A673 (cell line): Measurements from ENCODE around the gene CDIP1. TPM values are rescaled to one million over a fixed set of nuclear protein-coding genes. Genes with fewer than 3 reads are reported as not detected.

Experiments used
- BruUV-seq: library from RNA; stranded (reverse); fragments of 400-500 nt; replicated peaks from 2 replicates; lab custom pipeline; 2021; lab: Mats Ljungman, UMichigan
- CTCF ChIA-PET: fragments of 300-600 bp; sonication (Branson Sonifier 250); formaldehyde crosslinking; loops from one replicate; lab custom pipeline; 2022; ENCODE audit warnings: antibody characterized with exemption; lab: Charles Lee
- POLR2A ChIA-PET: fragments of 300-600 bp; sonication (Branson Sonifier 250); formaldehyde crosslinking; loops from one replicate; lab custom pipeline; 2022; ENCODE audit warnings: antibody characterized with exemption; ENCODE audit not compliant: low non-redundant PET; lab: Charles Lee
- DNase-seq: peaks from one replicate; pipeline ENCODE4 v3.0.0-alpha.2; 2015; ENCODE audit warnings: low spot score
- H3K27ac ChIP-seq: fragments of 200-600 bp; sonication (generic); 2 replicates; pipeline ENCODE4 v1.5.1; 2016; ENCODE audit warnings: mixed run types, low read depth, mild to moderate bottlenecking, mixed read lengths, antibody characterized with exemption, low read length; ENCODE audit not compliant: poor library complexity, severe bottlenecking
- H3K27me3 ChIP-seq: fragments of 200-600 bp; sonication (generic); replicated peaks from 2 replicates; pipeline ENCODE4 v1.6.1; 2017; ENCODE audit warnings: mixed run types, low read depth, mild to moderate bottlenecking, mixed read lengths, antibody characterized with exemption, low read length; ENCODE audit not compliant: insufficient read depth, poor library complexity
- H3K36me3 ChIP-seq: fragments of 200-600 bp; sonication (generic); 2 replicates; pipeline ENCODE4 v1.6.1; 2016; ENCODE audit warnings: mixed run types, mild to moderate bottlenecking, mixed read lengths, antibody characterized with exemption, low read length; ENCODE audit not compliant: insufficient read depth, poor library complexity, severe bottlenecking
- H3K4me1 ChIP-seq: fragments of 200-600 bp; sonication (generic); 2 replicates; pipeline ENCODE4 v1.6.1; 2017; ENCODE audit warnings: mixed run types, mild to moderate bottlenecking, mixed read lengths, antibody characterized with exemption, low read length; ENCODE audit not compliant: insufficient read depth, poor library complexity, severe bottlenecking
- H3K4me3 ChIP-seq: fragments of 200-600 bp; sonication (generic); 2 replicates; pipeline ENCODE4 v1.5.1; 2016; ENCODE audit warnings: low read depth, mixed run types, mild to moderate bottlenecking, mixed read lengths, low read length; ENCODE audit not compliant: poor library complexity, severe bottlenecking
- H3K9me3 ChIP-seq: fragments of 200-600 bp; sonication (generic); 2 replicates; pipeline ENCODE4 v1.6.1; 2016; ENCODE audit warnings: mixed run types, low read depth, mild to moderate bottlenecking, mixed read lengths, antibody characterized with exemption, low read length; ENCODE audit not compliant: poor library complexity, severe bottlenecking
- EZH2 ChIP-seq: fragments of 200-600 bp; sonication (generic); IDR thresholded peaks from 2 replicates; pipeline ENCODE4 v1.6.1; 2017; ENCODE audit warnings: borderline replicate concordance, low read depth, mild to moderate bottlenecking, mixed read lengths, antibody characterized with exemption, low read length; ENCODE audit not compliant: poor library complexity, severe bottlenecking
- intact Hi-C: fragments of 100-400 bp; cut with micrococcal nuclease; formaldehyde crosslinking; loops from one replicate; pipeline ENCODE4 v1.10.0; 2022; ENCODE audit not compliant: unreplicated experiment
- total RNA-seq: library from RNA; stranded (reverse); gene quantifications from 2 replicates; pipeline ENCODE4 v1.2.3, GENCODE V29; 2021
- TF ChIP-seq, protein P1 (sequence below): fragments of 300-800, 200-600 bp; sonication (generic); conservative IDR thresholded peaks from 2 replicates; pipeline ENCODE4 v1.5.1; 2017; ENCODE audit warnings: low read depth, mild to moderate bottlenecking, antibody characterized with exemption, low read length, moderate library complexity, mixed read lengths

CDIP1 gene
- total RNA-seq, 1 experiment from 2014 or later: 12.8 TPM

DNA sequence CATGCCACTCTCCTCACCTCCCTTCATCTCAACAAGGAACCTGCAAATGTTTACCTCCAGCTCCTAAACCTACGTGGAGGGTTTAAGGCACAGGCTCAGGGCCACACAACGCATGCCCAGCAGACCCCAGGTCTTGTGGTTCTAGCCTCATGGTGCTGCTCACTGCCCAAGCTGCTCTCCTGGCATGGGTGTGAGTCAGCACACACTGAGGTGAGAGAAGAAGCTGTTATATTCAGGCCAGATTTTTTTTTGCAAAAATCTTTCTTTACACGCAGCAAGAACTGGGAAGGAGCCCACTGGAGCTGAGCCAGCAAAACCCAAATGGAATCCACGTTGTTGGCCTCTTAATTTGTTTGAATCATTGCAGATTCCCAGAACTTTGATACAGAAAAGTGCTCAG is 12.0 kb upstream of the CDIP1 start:
- ChIA-PET CTCF (interaction anchor here (0.6 kb wide), 1 partner anchor 30 kb away, joined by 4 read pairs; no protein-coding TSS in a partner anchor), POLR2A (interaction anchor here (0.6 kb wide), 1 partner anchor 421 kb away, joined by 4 read pairs; no protein-coding TSS in a partner anchor)
- DNase-seq: no peak
- Histone ChIP-seq H3K9me3 (no peaks in the 10 kb centered on the region), H3K4me3 (no peak overlapping the region), H3K4me1 (no peaks in the 10 kb centered on the region), H3K27ac (no peak overlapping the region), H3K27me3 (peaks cover 6% of the 10 kb centered on the region), H3K36me3 (no peaks in the 10 kb centered on the region)
- intact Hi-C loops: no loop called here
- BruUV-seq: no TSS peak
- no peak for TF ChIP-seq EZH2
- TF ChIP-seq, protein P1, sequence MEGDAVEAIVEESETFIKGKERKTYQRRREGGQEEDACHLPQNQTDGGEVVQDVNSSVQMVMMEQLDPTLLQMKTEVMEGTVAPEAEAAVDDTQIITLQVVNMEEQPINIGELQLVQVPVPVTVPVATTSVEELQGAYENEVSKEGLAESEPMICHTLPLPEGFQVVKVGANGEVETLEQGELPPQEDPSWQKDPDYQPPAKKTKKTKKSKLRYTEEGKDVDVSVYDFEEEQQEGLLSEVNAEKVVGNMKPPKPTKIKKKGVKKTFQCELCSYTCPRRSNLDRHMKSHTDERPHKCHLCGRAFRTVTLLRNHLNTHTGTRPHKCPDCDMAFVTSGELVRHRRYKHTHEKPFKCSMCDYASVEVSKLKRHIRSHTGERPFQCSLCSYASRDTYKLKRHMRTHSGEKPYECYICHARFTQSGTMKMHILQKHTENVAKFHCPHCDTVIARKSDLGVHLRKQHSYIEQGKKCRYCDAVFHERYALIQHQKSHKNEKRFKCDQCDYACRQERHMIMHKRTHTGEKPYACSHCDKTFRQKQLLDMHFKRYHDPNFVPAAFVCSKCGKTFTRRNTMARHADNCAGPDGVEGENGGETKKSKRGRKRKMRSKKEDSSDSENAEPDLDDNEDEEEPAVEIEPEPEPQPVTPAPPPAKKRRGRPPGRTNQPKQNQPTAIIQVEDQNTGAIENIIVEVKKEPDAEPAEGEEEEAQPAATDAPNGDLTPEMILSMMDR: no peak

DNA sequence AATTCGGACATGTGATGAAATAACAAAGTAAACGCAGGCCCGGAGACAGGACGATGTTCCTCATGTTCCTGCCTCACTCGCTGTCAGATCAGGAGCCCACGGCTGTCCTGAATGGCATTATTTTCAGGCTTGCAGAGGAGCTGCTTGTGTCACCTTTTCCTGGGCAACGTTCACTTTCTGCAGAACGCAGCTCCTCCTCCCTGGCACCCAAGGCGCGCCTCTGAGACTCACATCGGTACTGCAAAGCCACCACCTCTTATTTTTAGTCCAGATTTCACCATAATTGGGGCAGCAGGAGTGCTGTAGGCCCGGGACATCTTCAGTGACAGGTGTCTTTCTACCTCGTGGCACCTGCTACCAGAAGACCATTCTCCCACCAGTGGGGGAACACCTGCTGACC is 9.6 kb upstream of the CDIP1 start:
- POLR2A ChIA-PET: no interaction called here

DNA sequence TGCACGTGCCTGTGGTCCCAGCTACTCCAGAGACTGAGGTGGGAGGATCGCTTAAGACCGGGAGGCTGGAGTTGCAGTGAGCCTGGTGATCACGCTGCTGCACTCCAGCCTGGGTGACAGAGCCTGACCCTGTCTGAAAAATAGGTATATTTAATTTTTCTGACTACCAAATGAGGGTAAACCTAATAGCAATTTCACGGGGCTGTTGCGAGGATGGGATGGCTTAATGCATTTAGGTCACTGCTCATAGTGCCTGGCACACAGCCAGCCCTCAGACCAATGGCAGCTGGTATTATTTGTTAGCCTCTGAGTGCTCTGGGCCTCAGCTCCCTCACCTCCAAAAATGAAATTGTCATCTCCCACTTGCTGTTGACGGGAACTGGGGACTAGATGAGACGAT is 5.9 kb upstream of the CDIP1 start:
- intact Hi-C loops: no loop called here

More for the DNA sequence above, 9.6 kb upstream of the CDIP1 start:
- intact Hi-C loops: loop anchor here (2.0 kb wide), 1 partner anchor 41 kb away; no protein-coding TSS in a partner anchor
- no peak for DNase-seq
- CTCF ChIA-PET: interaction anchor here (0.6 to 1.0 kb wide), 9 partner anchors 10 to 174 kb away, joined by 3 to 11 read pairs (median 3); partner anchors contain the start of gene CDIP1
- no peaks in the 10 kb centered on the region for H3K36me3 ChIP-seq
- H3K27ac ChIP-seq: no peak overlapping the region
- no peak overlapping the region for H3K4me3 ChIP-seq
- no peak for TF ChIP-seq EZH2
- TF ChIP-seq, protein P1: no peak
- no TSS peak for BruUV-seq
- no peaks in the 10 kb centered on the region for H3K4me1 ChIP-seq
- peaks cover 6% of the 10 kb centered on the region for H3K27me3 ChIP-seq
- H3K9me3 ChIP-seq: no peaks in the 10 kb centered on the region

More for the DNA sequence above, 5.9 kb upstream of the CDIP1 start:
- CTCF ChIA-PET: no interaction called here
- no peaks in the 10 kb centered on the region for H3K4me1 ChIP-seq
- BruUV-seq: no TSS peak
- H3K9me3 ChIP-seq: peaks cover 7% of the 10 kb centered on the region
- no peak overlapping the region for H3K4me3 ChIP-seq
- no peaks in the 10 kb centered on the region for H3K27me3 ChIP-seq
- TF ChIP-seq, protein P1: no peak
- TF ChIP-seq EZH2: no peak
- H3K27ac ChIP-seq: no peak overlapping the region
- POLR2A ChIA-PET: no interaction called here
- H3K36me3 ChIP-seq: no peaks in the 10 kb centered on the region
- no peak for DNase-seq
